Tibial nerve (tissue), 4 donors: Measurements from ENCODE around the gene MPI. TPM values are rescaled to one million over a fixed set of nuclear protein-coding genes. Genes with fewer than 3 reads are reported as not detected.
A peak's percentile ranks its signal among the peaks of the same experiment; 100 is the strongest.
"Not testable (repeated sequence)": the region's sequence is repeated elsewhere in the genome, so short reads cannot be mapped to it uniquely, and the experiment has no call there.

ENCODE experiments used
- DNase-seq, 2 donors: peaks; one replicate each; pipeline ENCODE4 v3.0.0-alpha.2; 2019; ENCODE audit warnings: low spot score in 2 of 2
- H3K27ac ChIP-seq, 4 donors: fragments of 200-600 bp; sonication (generic) in 3 of 4; one replicate each; pipeline ENCODE4 v1.5.1; 2017 to 2019; ENCODE audit warnings: mild to moderate bottlenecking in 1 of 4
- H3K27me3 ChIP-seq, 2 donors: fragments of 200-600 bp; sonication (generic) in 1 of 2; one replicate each; pipeline versions ENCODE4 v1.5.1 to v1.6.0; 2017 to 2019
- H3K36me3 ChIP-seq, 3 donors: fragments of 200-600 bp; sonication (generic); one replicate each; pipeline ENCODE4 v1.5.1; 2018 to 2019
- H3K4me1 ChIP-seq, 4 donors: fragments of 200-600 bp; sonication (generic) in 3 of 4; one replicate each; pipeline ENCODE4 v1.5.1; 2017 to 2019
- H3K4me3 ChIP-seq, 4 donors: fragments of 200-600 bp; sonication (generic) in 3 of 4; one replicate each; pipeline ENCODE4 v1.5.1; 2017 to 2019; ENCODE audit warnings: mild to moderate bottlenecking in 1 of 4, moderate library complexity in 1 of 4
- H3K9me3 ChIP-seq, 4 donors: fragments of 200-600 bp; sonication (generic) in 3 of 4; one replicate each; pipeline ENCODE4 v1.5.1; 2017 to 2019
- EP300 ChIP-seq, 2 donors: sonication (generic); formaldehyde crosslinking; IDR thresholded peaks; one replicate each; pipeline ENCODE4 v1.6.1; 2017; ENCODE audit warnings: antibody characterized with exemption in 2 of 2, mild to moderate bottlenecking in 1 of 2
- POLR2A ChIP-seq, 2 donors: fragments of 450-650 bp; IDR thresholded peaks; one replicate each; pipeline ENCODE4 v1.6.1; 2017; ENCODE audit warnings: antibody characterized with exemption in 2 of 2, mild to moderate bottlenecking in 2 of 2, moderate library complexity in 2 of 2
- WGBS, 2 donors: methylation state at CpG; one replicate each; pipeline ENCODE4 v1.1.5; 2018; 5-methylcytosine and 5-hydroxymethylcytosine counted together
- total RNA-seq, 4 donors: library from RNA; depleted of rRNA; stranded (reverse); fragments of >200 nt; gene quantifications; one replicate each; pipeline ENCODE4 v1.1.0, GENCODE V29; 2016
- TF ChIP-seq, protein P1 (sequence below), 5 experiments: fragments of 200-600 bp in 3 of 5; fragments of 450-650 bp in 2 of 5; sonication (generic) in 3 of 5; IDR thresholded peaks; one replicate each; pipeline ENCODE4 v1.5.1; 2016 to 2019; ENCODE audit warnings: antibody characterized with exemption in 5 of 5, mild to moderate bottlenecking in 3 of 5, moderate library complexity in 2 of 5

Gene MPI
- total RNA-seq, 4 donors from 2014 or later: 42.4 to 79.3 (median 60.8) TPM

DNA sequence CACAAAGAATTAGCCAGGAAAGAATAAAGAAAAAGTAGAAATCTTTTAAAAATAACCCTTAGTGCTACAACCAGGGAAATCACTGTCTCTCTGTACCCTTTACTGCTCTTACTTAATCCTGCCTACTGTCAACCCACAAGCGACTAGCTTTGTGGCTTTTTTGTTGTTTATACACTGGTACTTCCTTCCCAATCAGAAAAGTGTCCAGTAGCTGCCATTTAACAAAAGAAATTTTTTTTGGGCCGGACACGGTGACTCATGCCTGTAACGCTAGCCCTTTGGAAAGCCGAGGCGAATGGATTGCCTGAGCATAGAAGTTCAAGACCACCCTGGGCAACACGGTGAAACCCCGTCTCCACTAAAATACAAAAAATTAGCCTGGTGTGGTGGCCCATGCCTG, 30.6 kb downstream of the MPI start:
- Histone ChIP-seq H3K27me3 (no peaks in the 10 kb centered on the region), H3K27ac (no peak overlapping the region), H3K36me3 (peaks cover 3 to 98% (median 22%) of the 10 kb centered on the region in 3 donors), H3K9me3 (no peaks in the 10 kb centered on the region), H3K4me3 (no peak overlapping the region), H3K4me1 (no peaks in the 10 kb centered on the region)
- WGBS, 2 donors: 74 to 92% methylated on average over 8 of the region's 8 CpGs
- TF ChIP-seq, protein P1, sequence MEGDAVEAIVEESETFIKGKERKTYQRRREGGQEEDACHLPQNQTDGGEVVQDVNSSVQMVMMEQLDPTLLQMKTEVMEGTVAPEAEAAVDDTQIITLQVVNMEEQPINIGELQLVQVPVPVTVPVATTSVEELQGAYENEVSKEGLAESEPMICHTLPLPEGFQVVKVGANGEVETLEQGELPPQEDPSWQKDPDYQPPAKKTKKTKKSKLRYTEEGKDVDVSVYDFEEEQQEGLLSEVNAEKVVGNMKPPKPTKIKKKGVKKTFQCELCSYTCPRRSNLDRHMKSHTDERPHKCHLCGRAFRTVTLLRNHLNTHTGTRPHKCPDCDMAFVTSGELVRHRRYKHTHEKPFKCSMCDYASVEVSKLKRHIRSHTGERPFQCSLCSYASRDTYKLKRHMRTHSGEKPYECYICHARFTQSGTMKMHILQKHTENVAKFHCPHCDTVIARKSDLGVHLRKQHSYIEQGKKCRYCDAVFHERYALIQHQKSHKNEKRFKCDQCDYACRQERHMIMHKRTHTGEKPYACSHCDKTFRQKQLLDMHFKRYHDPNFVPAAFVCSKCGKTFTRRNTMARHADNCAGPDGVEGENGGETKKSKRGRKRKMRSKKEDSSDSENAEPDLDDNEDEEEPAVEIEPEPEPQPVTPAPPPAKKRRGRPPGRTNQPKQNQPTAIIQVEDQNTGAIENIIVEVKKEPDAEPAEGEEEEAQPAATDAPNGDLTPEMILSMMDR (IDR thresholded peaks at IDR 0.05): no peak
- TF ChIP-seq POLR2A (IDR thresholded peaks at IDR 0.05): no peak
- TF ChIP-seq EP300 (IDR thresholded peaks at IDR 0.05): no peak
- no peak for DNase-seq

DNA sequence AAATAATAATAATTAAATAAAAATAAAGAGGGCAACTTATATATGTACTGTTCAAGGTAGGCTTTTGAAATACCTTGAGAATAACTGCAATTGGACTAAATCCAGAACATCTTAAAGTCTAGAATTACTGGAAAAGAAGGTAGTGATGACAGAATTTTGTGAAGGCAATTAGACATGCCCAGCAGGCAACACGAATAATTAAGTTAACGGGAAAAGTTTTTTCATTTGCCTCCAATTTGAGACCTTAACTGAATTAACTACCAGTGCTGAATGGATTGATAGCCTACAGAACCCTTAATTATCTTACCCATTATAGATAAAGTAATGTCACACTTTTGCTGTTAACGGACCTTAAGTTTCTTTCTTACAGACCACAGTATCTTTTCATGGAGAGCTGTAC, 34.7 kb downstream of the MPI start:
- Histone ChIP-seq H3K4me1 (no peaks in the 10 kb centered on the region), H3K9me3 (no peaks in the 10 kb centered on the region), H3K4me3 (no peak overlapping the region), H3K27me3 (no peaks in the 10 kb centered on the region), H3K27ac (no peak overlapping the region), H3K36me3 (peaks cover 2 to 100% (median 17%) of the 10 kb centered on the region in 3 donors)
- TF ChIP-seq POLR2A (IDR thresholded peaks at IDR 0.05) (no peak), EP300 (IDR thresholded peaks at IDR 0.05) (no peak)
- TF ChIP-seq, protein P1 (IDR thresholded peaks at IDR 0.05): no peak
- DNase-seq: no peak
- WGBS, 2 donors: 93 to 97% methylated on average over 3 of the region's 3 CpGs

DNA sequence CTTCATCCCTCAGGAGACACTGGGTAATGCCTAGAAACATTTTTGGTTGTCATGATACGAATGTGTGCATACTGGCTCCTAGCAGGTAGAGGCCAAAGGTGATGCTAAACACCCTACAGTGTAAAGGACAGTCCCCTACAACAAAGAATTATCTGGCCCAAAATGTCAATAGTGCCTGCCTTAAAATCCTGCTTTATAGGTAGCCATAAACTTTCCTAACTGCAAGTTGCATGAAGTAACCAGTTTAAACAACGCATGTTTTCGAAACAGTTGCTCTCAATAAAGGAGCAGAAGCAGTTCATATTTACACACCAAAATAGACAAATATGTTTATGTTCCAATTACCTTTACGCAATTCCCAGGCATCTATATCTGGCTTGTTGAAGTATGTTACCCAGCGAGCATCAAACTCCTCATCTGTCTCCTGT, 38.9 kb downstream of the MPI start:
- H3K27ac ChIP-seq: no peak overlapping the region
- WGBS, 2 donors: 94 to 97% methylated on average over 5 of the region's 5 CpGs
- H3K4me3 ChIP-seq: no peak overlapping the region
- H3K4me1 ChIP-seq: peaks cover 0 to 2% (median 0%) of the 10 kb centered on the region in 4 donors
- H3K36me3 ChIP-seq: peaks cover 0 to 70% (median 2%) of the 10 kb centered on the region in 3 donors
- no peaks in the 10 kb centered on the region for H3K9me3 ChIP-seq
- DNase-seq: no peak
- TF ChIP-seq, protein P1 (IDR thresholded peaks at IDR 0.05): no peak
- TF ChIP-seq POLR2A (IDR thresholded peaks at IDR 0.05): no peak
- TF ChIP-seq EP300 (IDR thresholded peaks at IDR 0.05): no peak
- H3K27me3 ChIP-seq: no peaks in the 10 kb centered on the region

DNA sequence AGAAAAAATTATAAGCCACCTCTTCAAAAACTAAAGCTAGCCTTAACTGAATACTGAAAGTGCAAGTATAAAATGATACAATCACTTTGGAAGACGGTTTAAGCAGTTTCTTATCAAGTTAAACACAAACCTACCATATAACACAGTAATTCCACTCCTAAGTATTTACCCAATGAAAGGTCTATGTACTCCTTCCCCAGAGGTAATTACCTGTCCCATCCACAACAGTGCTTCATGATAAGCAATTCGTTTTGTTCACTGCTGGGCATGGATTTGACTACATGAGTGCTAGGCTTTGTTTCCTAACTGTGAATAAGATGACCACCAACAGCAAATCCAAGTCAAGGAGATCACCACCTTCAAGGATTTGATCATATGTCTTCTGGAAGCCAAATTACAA, 43.7 kb downstream of the MPI start:
- no peaks in the 10 kb centered on the region for H3K9me3 ChIP-seq
- H3K4me3 ChIP-seq: no peak overlapping the region
- no peaks in the 10 kb centered on the region for H3K27me3 ChIP-seq
- WGBS, 2 donors: 67 to 77% methylated on average over 2 of the region's 2 CpGs
- peaks cover 0 to 37% (median 9%) of the 10 kb centered on the region in 4 donors for H3K4me1 ChIP-seq
- TF ChIP-seq POLR2A (IDR thresholded peaks at IDR 0.05) (no peak), EP300 (IDR thresholded peaks at IDR 0.05) (no peak)
- TF ChIP-seq, protein P1 (IDR thresholded peaks at IDR 0.05): no peak
- no peak overlapping the region for H3K27ac ChIP-seq
- H3K36me3 ChIP-seq: peaks cover 0 to 22% (median 0%) of the 10 kb centered on the region in 3 donors
- no peak for DNase-seq

DNA sequence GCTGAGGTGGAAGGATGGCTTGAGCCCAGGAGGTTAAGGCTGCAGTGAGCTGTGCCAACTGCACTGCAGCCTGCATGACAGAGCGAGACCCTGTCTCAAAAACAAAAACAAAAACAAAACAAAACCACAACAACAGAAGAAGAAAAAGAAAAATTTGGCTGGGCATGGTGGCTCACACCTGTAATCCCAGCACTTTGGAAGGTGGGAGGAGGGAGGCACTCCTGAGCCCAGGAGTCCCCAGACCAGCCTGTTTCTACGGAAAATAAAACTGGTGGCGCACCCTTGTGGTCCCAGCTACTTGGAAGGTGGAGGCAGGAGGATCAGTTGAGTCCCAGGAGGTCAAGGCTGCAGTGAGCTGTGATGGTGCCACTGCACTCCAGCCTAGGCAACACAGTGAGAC, 45.4 kb downstream of the MPI start:
- not testable (repeated sequence) for H3K36me3 ChIP-seq, H3K4me3 ChIP-seq, H3K27me3 ChIP-seq, DNase-seq, H3K27ac ChIP-seq, H3K9me3 ChIP-seq
- WGBS, 2 donors: 81 to 86% methylated on average over 3 of the region's 3 CpGs
- H3K4me1 ChIP-seq: peaks cover 0 to 38% (median 9%) of the 10 kb centered on the region in 4 donors

DNA sequence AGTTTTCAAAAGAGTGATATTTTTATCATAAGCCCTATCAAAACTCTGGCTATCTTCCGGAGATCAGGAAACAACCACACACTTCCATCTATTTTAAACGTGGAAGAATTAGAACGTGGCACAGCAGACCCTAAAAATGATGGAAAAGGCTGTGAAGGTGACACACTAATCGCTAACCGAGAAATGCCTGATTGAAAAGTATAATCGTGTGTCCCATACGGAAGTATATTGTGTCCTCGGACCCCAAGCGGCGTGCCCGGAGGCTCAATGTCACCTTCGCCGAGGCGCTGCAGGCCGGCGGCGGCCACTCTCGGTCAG, 47.4 kb downstream of the MPI start:
- peaks cover 0 to 38% (median 9%) of the 10 kb centered on the region in 4 donors for H3K4me1 ChIP-seq
- no peaks in the 10 kb centered on the region for H3K27me3 ChIP-seq
- WGBS, 2 donors: 0 to 1% methylated on average over 15 to 18 of the region's 18 CpGs
- no peak for DNase-seq
- no peaks in the 10 kb centered on the region for H3K36me3 ChIP-seq
- H3K27ac ChIP-seq: peak overlapping the region; percentile 68 to 96 (median 90)
- H3K9me3 ChIP-seq: no peaks in the 10 kb centered on the region
- peak overlapping the region; percentile 58 to 99 (median 92) for H3K4me3 ChIP-seq
- TF ChIP-seq POLR2A (IDR thresholded peaks at IDR 0.05) (no peak), EP300 (IDR thresholded peaks at IDR 0.05) (no peak)
- TF ChIP-seq, protein P1 (IDR thresholded peaks at IDR 0.05): no peak
